DOHH2 (cell line): ENCODE measurements around the gene UFM1.

Experiments used
- H3F3A ChIP-seq: fragments of 200-600 bp; sonication (generic), shearing (Covaris generic); 2 replicates; pipeline ENCODE4 v1.6.0; 2016; ENCODE audit warnings: antibody characterized with exemption, mild to moderate bottlenecking; ENCODE audit not compliant: control insufficient read depth, insufficient read depth
- H3K27ac ChIP-seq: fragments of 200-600 bp; sonication (generic); 2 replicates; pipeline ENCODE4 v1.5.1; 2014; ENCODE audit warnings: low read depth, mild to moderate bottlenecking, low read length, moderate library complexity
- H3K27me3 ChIP-seq: fragments of 200-600 bp; sonication (generic); 2 replicates; pipeline ENCODE4 v1.6.1; 2014; ENCODE audit warnings: mild to moderate bottlenecking, low read length, mixed read lengths; ENCODE audit not compliant: control insufficient read depth
- H3K36me3 ChIP-seq: fragments of 200-600 bp; sonication (generic); 2 replicates; pipeline ENCODE4 v1.6.1; 2014; ENCODE audit warnings: mild to moderate bottlenecking, low read length, moderate library complexity, mixed read lengths; ENCODE audit not compliant: control insufficient read depth
- H3K4me1 ChIP-seq: fragments of 200-600 bp; sonication (generic); 2 replicates; pipeline ENCODE4 v1.6.1; 2014; ENCODE audit warnings: mild to moderate bottlenecking, low read length, mixed read lengths; ENCODE audit not compliant: control insufficient read depth
- H3K4me2 ChIP-seq: fragments of 200-600 bp; sonication (generic); 2 replicates; pipeline ENCODE4 v1.6.0; 2014; ENCODE audit warnings: mild to moderate bottlenecking, low read length, moderate library complexity
- H3K4me3 ChIP-seq: fragments of 200-600 bp; sonication (generic); 2 replicates; pipeline ENCODE4 v1.5.1; 2014; ENCODE audit warnings: mild to moderate bottlenecking, low read length, mixed read lengths
- H3K79me2 ChIP-seq: fragments of 200-600 bp; sonication (generic); 2 replicates; pipeline ENCODE4 v1.6.1; 2014; ENCODE audit warnings: mild to moderate bottlenecking, low read length, mixed read lengths; ENCODE audit not compliant: control insufficient read depth
- H3K9me2 ChIP-seq: fragments of 200-600 bp; sonication (generic); replicated peaks from 2 replicates; pipeline ENCODE4 v1.6.1; 2014; ENCODE audit warnings: mild to moderate bottlenecking, low read length, mixed read lengths; ENCODE audit not compliant: control insufficient read depth
- H3K9me3 ChIP-seq: fragments of 200-600 bp; sonication (generic); 2 replicates; pipeline ENCODE4 v1.6.1; 2014; ENCODE audit warnings: antibody characterized with exemption, low read length, mixed read lengths; ENCODE audit not compliant: control insufficient read depth, insufficient read depth
- H4K20me1 ChIP-seq: fragments of 200-600 bp; sonication (generic); 2 replicates; pipeline ENCODE4 v1.6.0; 2014; ENCODE audit warnings: low read depth, mild to moderate bottlenecking, antibody characterized with exemption, low read length, moderate library complexity; ENCODE audit not compliant: control insufficient read depth, insufficient read depth
- EZH2phosphoT487 ChIP-seq: fragments of 200-600 bp; sonication (generic); IDR thresholded peaks from 2 replicates; pipeline ENCODE4 v1.6.1; 2017; ENCODE audit warnings: borderline replicate concordance, mild to moderate bottlenecking, antibody characterized with exemption, low read length, moderate library complexity, mixed read lengths
- TF ChIP-seq, protein P1 (sequence below): fragments of 200-600 bp; sonication (generic); IDR thresholded peaks from one replicate; pipeline ENCODE4 v1.5.1; 2014; ENCODE audit warnings: antibody characterized with exemption, mild to moderate bottlenecking, low read depth, low read length; ENCODE audit not compliant: poor library complexity, severe bottlenecking

Gene UFM1

DNA sequence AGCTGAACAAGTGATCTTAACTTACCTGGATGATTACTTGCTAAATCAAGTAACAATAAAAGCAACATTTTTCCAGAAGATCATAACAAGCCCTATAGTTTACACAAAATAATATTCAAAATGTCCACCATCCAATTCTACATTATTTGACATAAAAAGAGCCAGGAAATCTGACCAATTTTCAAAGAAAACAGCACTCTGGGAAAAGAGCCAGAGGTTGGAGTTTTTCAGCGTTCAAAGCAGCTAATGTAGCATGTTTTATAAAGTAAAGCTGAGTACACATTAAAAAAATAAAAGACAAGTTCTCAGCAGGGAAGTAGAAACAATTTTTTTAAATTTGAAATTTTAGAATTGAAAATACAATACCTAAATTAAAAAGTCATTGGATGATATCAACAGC lies 62.6 kb downstream of the UFM1 start:
- H3K4me3 ChIP-seq, result no peak overlapping the region
- H3K4me2 ChIP-seq, result no peak overlapping the region
- no peaks in the 10 kb centered on the region for H3K4me1 ChIP-seq
- H3K9me2 ChIP-seq, result no peaks in the 10 kb centered on the region
- H4K20me1 ChIP-seq, result no peaks in the 10 kb centered on the region
- H3K36me3 ChIP-seq, result no peaks in the 10 kb centered on the region
- no peaks in the 10 kb centered on the region for H3K79me2 ChIP-seq
- H3K27ac ChIP-seq, result no peak overlapping the region
- TF ChIP-seq, protein P1, sequence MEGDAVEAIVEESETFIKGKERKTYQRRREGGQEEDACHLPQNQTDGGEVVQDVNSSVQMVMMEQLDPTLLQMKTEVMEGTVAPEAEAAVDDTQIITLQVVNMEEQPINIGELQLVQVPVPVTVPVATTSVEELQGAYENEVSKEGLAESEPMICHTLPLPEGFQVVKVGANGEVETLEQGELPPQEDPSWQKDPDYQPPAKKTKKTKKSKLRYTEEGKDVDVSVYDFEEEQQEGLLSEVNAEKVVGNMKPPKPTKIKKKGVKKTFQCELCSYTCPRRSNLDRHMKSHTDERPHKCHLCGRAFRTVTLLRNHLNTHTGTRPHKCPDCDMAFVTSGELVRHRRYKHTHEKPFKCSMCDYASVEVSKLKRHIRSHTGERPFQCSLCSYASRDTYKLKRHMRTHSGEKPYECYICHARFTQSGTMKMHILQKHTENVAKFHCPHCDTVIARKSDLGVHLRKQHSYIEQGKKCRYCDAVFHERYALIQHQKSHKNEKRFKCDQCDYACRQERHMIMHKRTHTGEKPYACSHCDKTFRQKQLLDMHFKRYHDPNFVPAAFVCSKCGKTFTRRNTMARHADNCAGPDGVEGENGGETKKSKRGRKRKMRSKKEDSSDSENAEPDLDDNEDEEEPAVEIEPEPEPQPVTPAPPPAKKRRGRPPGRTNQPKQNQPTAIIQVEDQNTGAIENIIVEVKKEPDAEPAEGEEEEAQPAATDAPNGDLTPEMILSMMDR, result no peak
- TF ChIP-seq EZH2phosphoT487, result no peak
- no peaks in the 10 kb centered on the region for H3F3A ChIP-seq
- no peaks in the 10 kb centered on the region for H3K9me3 ChIP-seq
- no peaks in the 10 kb centered on the region for H3K27me3 ChIP-seq
